HG02642 (cell line): ENCODE data around the gene TCF15.
A peak's percentile ranks its signal among the peaks of the same experiment; 100 is the strongest.

Source experiments
- ATAC-seq: cut with Tn5 transposase; IDR thresholded peaks from one replicate; pipeline ENCODE4 v1.9.1; 2021; ENCODE audit warnings: mild to moderate bottlenecking; ENCODE audit not compliant: unreplicated experiment, poor library complexity

Gene TCF15, protein sequence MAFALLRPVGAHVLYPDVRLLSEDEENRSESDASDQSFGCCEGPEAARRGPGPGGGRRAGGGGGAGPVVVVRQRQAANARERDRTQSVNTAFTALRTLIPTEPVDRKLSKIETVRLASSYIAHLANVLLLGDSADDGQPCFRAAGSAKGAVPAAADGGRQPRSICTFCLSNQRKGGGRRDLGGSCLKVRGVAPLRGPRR

GRCh38 chr20:610130-611046 lies at the start of gene TCF15:
Gene TCF15 (minus strand): TSS chr20:610309. CDS start chr20:610237, 72 bp downstream.
- no peak for ATAC-seq

GRCh38 chr20:658731-659291 lies 48.7 kb upstream of the TCF15 start:
- ATAC-seq, result no peak

GRCh38 chr20:658202-658601 lies 48.1 kb upstream of the TCF15 start:
- ATAC-seq, result no peak

DNA sequence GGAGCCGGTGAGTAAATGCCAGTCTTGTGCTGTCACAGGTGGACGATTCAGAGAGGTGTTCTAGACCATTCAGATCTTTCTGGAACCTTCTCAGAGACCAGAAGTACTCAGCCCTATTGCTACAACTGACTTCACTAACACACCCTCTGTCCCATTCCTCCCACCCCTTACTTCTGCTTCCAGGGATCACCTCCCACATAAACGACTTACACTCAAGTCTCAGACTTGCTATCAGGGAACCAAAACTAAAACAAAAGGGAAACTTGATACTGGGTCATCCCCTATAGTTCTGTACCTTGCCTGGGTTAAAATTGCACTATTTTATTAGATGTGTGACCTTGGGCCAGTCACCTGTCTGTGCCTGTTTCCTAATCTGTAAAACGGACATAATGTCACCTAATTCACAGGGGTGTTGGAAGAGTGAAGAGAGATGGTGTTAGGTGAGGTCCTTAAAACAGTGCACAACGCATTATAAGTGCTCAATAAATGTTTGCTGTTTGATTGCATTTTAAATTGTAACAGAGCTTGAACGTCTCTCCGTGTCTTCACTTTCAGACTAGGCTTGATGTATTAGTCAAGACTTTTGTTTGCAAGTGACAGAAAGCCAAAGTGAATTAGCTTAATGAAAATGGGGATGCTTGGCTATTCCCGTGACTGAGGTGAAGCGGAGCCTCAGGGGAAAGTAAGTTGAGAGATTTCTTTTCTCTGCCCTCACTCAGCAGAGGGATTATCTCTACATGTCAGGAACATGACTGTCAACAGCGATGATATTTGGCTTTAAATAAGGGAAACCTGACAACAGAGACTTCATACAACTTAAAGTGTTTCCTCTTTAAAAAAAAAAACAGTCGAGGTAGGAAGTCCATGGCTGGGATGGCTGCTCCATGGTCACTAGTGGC lies 45.9 kb upstream of the TCF15 start:
- ATAC-seq, result no peak

GRCh38 chr20:654417-654750 lies 44.3 kb upstream of the TCF15 start:
- ATAC-seq, result no peak

DNA sequence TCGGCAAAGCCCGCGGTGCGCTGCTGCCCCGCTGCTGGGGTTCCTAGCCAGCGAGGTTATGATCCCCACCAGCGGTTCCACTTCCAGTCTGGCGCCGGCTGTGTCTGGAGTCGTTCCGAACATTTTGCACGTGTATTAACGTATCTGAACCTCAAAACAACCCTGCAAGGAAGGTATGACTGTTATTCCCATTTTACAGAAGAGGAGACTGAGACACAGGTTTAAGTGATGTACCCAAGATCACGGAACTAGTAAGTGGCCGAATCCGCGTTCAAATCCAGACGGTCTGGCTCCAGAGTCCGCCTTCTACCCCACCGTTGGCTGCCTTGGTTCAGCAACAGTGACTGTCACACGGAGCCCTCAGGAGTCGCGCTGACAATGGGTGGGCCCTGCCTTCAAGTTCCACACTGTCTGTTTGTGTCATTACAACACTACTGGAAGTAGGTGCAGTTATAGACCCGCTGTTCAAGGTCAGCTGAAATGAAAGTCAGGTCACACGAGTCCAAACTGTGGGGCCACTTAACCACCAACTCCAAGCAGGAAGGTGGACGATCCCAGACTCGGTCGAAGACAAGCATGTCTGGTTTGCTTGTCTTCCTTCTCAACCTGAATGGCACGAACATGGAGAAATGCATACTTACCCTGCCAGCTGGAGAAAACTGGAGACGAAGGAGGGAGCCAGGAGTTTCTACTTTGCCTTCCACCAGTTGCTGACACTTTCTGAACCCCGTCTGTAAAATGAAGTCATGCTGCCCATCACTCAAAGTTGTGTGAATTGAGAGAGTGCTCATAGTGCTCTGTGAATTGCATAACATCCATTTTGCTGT lies 43.7 kb upstream of the TCF15 start:
- no peak for ATAC-seq

- peak; percentile 90 for ATAC-seq
These were observed 43.0 kb upstream of the TCF15 start, which contains the start of gene SRXN1 for GRCh38 chr20:653110-653589. Gene SRXN1 (minus strand): TSS chr20:653200. CDS start chr20:653185, 15 bp downstream.

GRCh38 chr20:652615-653109 lies 42.6 kb upstream of the TCF15 start:
- no peak for ATAC-seq

DNA sequence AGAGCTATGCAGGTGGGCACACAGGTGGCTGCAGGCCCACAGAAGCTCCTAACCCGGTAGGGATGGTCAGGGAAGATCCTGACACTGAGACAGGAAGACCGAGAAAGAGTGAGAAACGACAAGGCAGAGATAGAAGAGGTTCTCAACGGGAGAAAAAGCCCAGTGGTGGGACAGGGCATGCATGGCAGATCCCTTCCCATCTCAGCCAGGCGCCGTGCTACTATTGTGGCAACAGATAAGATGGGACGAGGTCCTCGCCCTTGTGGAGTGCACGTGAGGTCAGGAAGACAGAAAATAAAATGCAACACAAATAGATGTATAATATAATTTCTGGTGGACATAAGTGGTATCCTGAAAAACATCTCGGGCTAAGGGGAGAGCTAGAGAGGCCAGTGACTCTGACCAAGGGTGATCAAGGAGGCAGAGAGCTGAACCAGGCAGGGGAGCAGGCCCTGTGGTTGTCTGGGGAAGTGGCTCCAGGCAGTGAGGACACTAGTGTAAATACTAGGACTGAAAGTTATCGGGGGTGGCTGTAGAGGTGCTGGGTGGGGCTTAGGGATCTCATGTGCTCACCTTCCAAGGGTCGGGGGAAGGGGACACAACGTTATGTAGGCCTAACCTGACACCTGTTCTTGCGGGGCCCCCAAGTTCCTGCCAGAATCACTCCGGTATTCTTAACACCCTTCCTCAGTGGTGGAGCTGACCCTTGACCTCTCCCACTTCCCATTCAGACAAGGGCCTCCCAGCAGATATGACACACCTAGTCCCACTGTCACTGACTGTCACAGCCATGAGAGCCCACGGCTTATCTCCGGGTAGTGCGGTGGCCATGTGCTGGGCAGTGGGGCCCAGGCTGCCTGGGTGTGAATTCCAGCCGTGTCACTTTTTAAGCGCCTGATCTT lies 41.9 kb upstream of the TCF15 start:
- no peak for ATAC-seq

DNA sequence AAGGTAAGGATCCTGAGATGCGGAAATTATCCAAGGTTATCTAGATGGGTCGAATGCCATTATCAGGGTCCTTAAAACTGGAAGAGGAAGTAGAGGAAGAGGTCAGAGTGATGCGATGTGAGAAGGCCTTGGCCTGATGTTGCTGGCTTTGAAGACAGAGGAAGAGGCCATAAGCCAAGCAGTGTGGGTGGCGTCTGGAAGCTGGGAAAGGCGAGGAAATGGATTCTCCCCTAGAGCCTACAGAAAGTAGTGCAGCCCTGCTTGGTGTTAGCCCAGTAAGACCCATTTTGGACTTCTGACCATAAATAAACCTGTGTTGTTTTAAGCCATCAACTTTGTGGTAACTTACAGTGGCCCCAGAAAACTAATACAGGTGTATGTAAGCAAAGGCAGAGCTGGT lies 40.8 kb upstream of the TCF15 start:
- ATAC-seq, result no peak

- ATAC-seq, result no peak
These were observed 40.2 kb upstream of the TCF15 start for GRCh38 chr20:650281-650680.

DNA sequence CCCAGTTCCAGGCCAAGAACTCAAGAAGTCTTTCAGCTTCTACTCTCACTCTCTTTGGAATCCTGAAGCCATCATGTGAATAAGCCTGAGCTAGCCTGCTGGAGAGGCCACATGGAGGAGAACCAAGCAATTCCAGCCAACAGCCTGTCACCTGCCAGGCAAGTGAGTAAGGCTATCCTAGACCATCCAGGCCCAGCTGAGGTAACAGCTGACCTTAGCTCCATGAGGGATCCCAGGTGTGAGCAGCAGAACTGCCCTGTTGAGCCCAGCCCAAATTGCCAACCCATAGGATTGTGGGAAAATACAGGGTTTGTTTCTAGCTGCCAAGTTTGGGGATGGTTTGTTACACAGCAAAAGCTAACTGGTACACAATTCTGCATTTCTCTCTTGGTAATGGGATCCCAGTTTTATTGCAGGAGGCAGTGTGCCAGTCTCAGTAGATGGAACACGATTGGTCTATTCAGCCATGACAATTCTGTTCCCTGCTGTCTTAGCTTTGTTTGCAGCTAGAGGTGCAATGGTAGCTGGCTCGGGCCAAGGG lies 37.4 kb upstream of the TCF15 start:
- no peak for ATAC-seq

DNA sequence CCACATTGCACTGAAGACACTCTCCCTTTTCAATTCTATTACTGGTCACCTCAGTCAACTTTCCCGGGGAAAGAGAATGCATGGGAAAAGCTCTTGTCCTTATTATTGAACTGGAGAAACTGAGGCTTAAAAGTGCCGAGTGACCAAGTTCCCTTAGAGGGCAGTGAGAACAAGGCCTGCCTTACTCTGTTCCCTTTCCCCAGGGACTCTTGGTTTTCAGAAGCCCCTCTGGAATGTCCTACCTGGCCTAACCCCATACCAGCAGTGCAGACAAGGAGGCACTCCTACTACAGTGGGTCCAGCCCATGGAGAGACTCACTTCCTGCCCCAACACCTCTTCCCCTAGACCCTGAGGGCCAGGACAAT lies 36.7 kb upstream of the TCF15 start:
- no peak for ATAC-seq

DNA sequence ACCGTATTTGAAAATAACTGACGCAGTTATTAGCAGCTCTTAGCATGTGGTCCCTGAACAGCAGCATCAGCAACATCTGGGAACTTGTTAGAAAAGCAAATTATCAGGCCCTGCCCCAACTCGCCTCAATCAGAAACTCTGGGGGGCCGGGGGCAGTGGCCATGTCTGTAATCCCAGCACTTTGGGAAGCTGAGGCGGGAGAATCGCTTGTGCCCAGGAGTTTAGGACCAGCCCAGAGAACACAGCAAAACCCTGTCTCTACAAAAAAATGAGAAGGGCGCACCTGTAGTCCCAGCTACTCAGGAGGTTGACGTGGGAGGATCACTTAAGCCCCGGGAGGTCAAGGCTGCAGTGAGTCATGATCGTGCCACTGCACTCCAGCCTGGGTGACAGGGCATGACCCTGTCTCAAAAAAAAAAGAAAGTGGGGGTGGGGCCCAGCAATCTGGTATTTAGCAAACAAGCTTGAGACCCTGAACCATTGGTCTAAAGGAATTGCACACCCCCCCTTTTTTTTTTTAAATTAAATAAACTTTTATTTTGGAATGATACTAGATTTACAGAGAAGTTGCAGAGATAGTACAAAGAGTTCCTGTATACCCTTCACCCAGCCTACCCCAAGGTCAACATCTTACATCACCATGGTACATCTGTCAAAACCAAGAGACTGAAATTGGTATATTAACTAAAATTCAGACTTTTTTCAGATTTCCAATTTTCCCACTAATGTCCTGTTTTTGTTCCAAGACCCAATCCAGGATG lies 36.2 kb upstream of the TCF15 start:
- ATAC-seq, result no peak

- peak; percentile 77 for ATAC-seq
These were observed 35.4 kb upstream of the TCF15 start for GRCh38 chr20:645318-646106.

- ATAC-seq, result no peak
These were observed 34.7 kb upstream of the TCF15 start for GRCh38 chr20:644692-645317.
